NCI-H345 treated with DMSO at 0.1 percent for 48 hours (cell line): Measurements from ENCODE around the gene LCE1F.

Experiments used
- DNase-seq: peaks from one replicate; lab custom pipeline; 2025; ENCODE audit not compliant: unreplicated experiment; lab: John Stamatoyannopoulos, UW

Gene LCE1F

DNA sequence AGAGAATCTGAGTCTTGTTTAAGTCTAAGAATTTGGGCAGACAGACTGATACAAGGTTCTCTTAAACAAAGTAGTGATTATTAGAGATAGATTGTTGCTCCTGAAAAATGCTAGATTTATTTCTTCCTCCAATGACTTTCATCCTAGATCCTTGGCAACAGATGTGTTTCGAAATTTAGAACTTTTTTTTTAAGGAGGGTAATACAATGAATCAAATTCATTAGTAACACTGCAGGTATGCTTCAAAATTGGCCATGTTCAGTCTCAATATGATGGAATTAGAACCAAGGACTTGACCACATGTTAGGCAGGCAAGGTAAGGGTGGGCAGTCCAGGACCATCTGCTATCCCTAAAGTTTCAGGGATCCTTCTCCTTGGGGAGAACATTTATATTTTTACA, 4.5 kb upstream of the LCE1F start:
- no peak for DNase-seq

DNA sequence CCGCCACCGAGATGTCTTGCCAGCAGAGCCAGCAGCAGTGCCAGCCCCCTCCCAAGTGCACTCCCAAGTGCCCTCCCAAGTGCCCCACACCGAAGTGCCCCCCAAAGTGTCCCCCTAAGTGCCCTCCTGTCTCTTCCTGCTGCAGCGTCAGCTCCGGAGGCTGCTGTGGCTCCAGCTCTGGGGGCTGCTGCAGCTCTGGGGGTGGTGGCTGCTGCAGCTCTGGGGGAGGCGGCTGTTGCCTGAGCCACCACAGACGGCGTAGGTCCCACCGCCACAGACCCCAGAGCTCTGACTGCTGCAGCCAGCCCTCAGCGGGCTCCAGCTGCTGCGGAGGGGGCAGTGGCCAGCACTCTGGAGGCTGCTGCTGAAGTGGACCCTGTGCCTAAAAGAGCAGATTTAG, 1.4 kb downstream of the LCE1F start:
- no peak for DNase-seq

DNA sequence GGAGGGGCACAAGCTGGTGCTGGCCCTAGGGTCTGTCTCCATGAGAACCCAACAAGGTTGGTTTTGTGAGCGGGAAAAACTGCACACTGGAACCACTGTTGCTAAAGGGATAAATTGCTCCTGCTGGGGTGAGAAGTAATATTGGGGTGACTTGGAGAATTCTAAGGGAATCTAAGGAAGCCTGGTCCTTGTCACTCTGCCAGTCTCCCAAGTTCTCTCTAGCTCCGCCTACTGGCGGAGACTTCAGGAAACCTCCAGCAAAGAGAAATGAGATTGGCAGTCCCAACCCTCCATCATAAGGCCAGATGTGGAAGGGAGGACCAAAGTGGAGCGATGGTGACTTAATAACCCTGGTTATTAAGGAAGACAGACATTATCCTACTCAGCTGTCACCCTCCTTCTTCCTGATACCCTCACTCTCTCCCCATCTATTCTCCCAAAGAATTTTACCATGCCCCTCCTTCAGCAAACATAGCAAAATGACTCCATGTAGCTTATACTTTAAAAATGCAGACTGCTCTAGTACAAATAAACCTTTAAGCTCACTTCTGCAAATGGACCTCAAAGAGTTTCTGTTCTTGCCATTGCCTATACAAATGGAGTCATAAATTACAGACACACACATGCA, 2.7 kb downstream of the LCE1F start:
- DNase-seq = no peak

DNA sequence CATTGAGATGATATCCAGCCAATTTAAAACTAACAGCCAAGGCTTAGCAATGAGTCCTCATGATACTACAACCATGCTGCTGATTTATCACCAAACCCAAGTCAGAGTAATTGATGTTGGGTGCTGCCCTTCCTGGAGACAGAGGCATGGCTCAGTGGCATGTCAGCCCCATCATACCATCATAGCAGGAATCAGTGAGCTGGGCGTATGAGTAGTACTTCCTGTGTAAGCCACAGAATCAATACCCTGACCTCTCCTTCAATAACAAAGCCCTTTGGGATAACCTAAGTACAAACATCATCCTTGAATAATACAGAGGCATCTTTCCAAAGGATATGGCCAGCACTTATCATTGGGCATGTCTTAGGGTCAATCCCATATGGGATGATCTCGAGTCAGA, 8.2 kb downstream of the LCE1F start:
- no peak for DNase-seq

DNA sequence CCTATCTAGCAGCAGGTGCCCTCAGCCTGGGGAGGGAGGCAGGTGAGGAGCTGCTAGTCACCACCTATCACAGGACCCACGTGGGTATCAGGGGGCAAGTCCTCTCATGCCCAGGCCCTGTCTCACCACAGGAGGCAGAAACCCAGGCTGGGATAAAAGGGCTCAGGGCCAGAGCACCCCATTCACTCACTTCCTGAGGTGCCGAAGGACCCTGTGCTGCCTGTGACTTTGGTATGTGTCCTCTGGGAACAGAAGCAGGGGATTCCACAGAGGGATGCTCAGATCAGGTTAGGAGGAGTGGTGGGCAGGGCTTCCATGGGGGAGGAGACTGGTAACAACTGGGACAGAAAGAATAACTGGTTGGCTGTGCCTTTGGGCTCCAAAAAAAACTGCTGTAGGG, 11.1 kb downstream of the LCE1F start, which contains the start of gene LCE1E:
Gene LCE1E, plus strand, starts transcription at position 181 of the 400 bp plus-strand sequence. CDS start 1,043 bp downstream, outside the sequence.
- no peak for DNase-seq

DNA sequence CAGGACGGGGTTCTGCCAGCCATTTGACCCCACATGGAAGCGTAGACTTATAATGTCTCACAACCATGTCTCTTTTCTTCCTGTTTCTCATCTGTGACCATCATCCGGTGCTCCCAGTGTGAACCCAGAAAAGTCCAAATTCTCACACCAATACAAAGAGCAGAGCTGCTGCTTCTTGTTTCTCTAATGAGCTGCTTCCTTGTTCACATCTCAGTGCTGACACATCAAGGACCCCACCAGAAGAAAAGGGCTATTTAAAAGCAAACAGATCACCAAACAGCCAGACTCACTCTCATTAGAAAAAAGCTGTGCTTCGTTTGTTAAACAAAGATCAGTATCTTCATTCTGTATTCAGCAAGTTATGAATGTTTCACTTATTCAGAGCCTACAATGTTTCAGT, 20.7 kb downstream of the LCE1F start:
- no peak for DNase-seq

DNA sequence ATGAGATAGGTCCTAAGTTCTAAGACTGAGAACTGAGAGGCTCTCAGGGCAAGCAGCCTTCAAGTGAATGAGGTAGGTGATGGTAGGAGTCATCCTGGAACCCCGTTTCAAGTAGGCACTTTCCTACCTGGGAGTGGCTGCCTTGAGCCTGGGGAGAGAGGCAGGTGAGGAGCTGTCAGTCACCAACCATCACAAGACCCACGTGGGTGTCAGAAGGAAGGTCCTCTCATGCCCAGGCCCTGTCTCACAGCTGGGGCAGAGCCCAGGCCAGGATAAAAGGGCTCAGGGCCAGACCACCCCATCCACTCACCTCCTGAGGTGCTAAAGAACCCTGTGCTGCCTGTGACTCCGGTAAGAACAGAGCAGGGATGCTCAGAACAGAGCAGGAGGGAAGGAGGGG, 21.5 kb downstream of the LCE1F start, which contains the start of gene LCE1D:
Gene LCE1D, plus strand, starts transcription at position 301 of the 400 bp plus-strand sequence. CDS start 1,074 bp downstream, outside the sequence.
- DNase-seq = no peak

DNA sequence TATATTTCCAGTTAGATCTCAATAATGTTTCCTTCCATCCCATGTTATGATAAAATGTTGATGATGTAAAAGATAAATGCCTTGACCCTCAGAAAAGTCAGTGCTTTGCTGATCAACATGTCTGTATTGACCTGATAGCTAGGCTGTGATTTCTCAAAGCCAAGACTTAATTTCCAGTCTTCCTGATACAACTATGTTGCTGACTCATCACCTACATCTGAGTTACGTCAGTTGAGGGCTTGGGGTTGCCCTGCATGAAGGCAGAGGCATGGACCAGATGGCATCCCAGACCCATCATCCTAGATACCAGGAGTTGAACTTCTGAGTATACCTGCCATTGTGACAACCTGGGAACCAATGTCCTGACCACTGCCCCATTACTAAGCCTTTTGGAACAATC, 26.4 kb downstream of the LCE1F start:
- DNase-seq = no peak

DNA sequence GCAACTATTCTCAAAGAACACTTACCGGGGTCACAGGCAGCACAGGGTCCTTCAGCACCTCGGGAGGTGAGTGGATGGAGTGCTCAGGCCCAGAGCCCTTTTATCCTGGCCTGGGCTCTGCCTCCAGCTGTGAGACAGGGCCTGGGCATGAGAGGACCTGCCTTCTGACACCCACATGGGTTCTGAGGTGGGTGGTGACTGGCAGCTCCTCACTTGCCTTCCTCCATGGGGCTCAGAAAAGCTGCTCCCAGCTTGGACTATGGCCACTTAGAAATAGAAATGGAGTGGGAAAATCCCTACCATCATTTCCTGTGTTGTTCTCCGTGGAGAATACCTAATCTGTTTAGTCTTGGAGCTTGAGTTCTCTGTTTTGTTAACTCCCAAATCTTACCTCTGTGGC, 31.6 kb downstream of the LCE1F start, which contains the start of gene LCE1C:
Gene LCE1C, minus strand, starts transcription at position 76 of the 400 bp plus-strand sequence. CDS start 1,173 bp downstream, outside the sequence.
- DNase-seq = no peak

DNA sequence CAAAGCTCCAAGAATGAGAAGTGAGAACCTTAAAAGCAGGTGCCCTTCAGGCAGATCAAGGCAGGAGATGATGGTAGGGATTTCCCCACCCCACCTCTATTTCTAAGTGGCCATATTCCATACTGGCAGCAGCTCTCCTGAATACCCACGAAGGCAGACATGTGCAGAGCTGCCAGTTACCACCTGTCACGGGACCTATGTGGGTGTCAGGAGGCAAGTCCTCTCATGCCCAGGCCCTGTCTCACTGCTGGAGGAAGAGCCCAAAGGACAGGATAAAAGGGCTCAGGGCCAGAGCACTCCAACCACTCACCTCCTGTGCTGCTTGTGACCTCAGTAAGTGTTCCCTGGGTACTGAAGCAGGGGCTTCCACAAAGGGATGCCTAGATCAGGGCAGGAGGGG, 36.1 kb downstream of the LCE1F start:
- DNase-seq = no peak

DNA sequence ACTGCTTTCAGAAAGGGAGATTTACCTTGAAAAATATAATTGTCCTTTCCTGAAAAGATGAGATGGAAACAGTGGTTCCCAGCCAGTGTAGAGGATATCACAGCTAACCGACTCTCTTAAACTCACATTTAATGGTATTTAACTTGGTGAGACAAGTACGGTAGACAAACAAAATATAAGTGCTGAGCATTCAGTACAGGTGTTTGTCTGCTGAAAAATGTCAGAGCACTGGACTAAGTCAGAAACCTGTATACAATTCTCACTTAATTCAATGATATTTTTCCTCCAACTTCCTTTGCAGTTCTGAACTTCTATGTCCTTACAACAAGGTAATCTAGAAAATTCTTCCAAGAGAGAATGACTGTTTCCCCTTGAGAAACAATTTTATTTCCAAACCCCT, 36.7 kb downstream of the LCE1F start, which contains the start of gene LCE1B:
Gene LCE1B, plus strand, starts transcription at position 301 of the 400 bp plus-strand sequence. CDS start 476 bp downstream, outside the sequence.
- DNase-seq = no peak

DNA sequence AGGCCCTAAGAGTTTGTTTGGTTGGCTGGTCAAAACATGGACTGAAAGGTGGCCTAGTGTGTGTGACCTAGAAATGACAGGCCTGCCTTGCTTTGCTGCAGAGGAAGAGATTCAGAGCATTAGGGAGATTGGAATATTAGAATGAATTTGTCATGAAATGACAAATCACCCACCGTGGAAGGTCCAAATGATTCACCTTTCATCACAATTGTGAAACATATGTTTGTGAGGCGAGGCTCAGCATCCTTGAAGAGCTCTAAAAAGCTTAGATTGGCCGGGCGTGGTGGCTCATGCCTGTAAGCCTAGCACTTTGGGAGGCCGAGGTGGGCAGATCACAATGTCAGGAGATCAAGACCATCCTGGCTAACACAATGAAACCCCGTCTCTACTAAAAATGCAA, 42.4 kb downstream of the LCE1F start:
- DNase-seq = no peak

DNA sequence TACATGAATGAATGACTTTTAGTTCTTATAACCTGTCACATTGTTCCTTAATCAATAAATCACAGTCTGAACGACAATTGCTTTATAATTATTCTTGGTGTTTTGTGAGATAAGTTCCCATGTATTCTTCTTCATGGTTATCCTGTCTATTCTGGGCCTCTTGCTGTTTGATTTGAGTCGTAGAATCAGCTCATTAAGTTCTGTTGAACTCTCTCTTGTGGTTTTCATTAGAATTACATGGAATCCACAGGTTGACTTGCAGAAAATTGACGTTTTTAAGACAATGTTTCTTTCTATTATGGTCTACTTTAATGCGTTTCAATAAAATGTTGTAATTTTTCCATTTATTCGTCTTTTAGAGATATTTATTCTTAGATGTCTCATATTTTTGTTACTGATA, 48.4 kb downstream of the LCE1F start:
- DNase-seq = no peak

DNA sequence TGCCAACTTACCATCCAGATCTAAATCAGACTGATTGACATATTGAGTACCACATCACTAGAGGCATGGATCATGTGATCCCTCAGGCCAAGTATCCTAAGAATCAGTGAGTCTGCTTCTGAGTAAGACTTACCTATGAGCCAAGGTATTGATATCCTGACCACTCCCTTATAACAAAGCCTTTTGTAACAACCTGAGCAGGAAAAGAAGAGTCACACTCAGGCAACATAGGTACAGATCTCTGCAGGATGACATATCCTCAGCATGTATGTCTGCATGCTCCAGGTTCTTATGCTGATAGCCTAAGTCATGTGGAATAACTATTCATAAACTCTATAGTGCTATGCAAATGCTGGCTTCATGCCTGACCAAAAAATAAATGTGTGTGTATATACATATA, 50.0 kb downstream of the LCE1F start:
- DNase-seq = no peak
